ENCODE data around the gene TIPARP.

DNA sequence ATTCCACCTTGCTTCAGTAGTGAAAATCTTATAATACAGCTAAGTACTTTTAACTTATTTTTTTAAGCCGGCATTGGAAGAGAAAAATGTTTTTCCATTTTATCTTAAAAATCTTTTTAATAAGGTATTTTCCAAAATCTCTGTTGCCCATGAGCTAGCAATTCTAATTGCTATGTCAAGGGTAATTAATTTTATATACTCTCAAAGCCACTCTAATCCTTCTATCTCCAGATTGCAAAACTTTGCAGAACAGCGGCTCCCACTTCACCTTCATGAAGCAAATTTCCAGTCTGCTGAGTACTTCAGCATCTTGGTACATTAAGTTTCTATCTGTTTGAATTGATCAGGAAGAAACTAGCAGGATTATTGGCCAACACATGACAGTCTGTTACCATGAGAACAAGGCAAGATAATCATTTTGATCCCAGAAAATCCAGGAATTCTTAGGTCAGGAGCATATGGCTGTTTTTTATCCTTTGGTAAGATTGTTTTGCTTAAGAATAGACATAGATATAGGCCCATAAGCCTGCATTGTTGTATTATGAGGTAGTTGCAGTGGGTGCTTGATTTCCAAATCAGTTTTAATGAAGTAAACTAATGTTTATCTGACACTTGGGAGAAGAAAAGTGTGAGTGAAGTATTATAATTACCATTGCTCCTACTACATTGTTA lies 6.0 kb downstream of the TIPARP start:
- TF ChIP-seq, protein P1, sequence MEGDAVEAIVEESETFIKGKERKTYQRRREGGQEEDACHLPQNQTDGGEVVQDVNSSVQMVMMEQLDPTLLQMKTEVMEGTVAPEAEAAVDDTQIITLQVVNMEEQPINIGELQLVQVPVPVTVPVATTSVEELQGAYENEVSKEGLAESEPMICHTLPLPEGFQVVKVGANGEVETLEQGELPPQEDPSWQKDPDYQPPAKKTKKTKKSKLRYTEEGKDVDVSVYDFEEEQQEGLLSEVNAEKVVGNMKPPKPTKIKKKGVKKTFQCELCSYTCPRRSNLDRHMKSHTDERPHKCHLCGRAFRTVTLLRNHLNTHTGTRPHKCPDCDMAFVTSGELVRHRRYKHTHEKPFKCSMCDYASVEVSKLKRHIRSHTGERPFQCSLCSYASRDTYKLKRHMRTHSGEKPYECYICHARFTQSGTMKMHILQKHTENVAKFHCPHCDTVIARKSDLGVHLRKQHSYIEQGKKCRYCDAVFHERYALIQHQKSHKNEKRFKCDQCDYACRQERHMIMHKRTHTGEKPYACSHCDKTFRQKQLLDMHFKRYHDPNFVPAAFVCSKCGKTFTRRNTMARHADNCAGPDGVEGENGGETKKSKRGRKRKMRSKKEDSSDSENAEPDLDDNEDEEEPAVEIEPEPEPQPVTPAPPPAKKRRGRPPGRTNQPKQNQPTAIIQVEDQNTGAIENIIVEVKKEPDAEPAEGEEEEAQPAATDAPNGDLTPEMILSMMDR (IDR thresholded peaks at IDR 0.05): no peak
- no peak for TF ChIP-seq POLR2A (IDR thresholded peaks at IDR 0.05)
